Measurements from ENCODE around the gene ZFAND3.
"Not testable (repeated sequence)": the region's sequence is repeated elsewhere in the genome, so short reads cannot be mapped to it uniquely, and the experiment has no call there.

Gene ZFAND3

GRCh38 chr6:37934276-37934675 lies 114.7 kb downstream of the ZFAND3 start:
- H3K27ac Mint-ChIP-seq = no peak overlapping the region
- H3K27me3 Mint-ChIP-seq = no peaks in the 10 kb centered on the region
- no peak overlapping the region for H3K4me3 Mint-ChIP-seq
- H3K4me1 Mint-ChIP-seq (ENCODE audit: low read depth) = peaks cover 56% of the 10 kb centered on the region
- no peaks in the 10 kb centered on the region for H3K9me3 Mint-ChIP-seq (ENCODE audit: low read depth)
- H3K36me3 Mint-ChIP-seq = peaks cover 6% of the 10 kb centered on the region

GRCh38 chr6:37936150-37936549 lies 116.6 kb downstream of the ZFAND3 start:
- peak overlapping the region; percentile 13 for H3K4me3 Mint-ChIP-seq
- no peaks in the 10 kb centered on the region for H3K9me3 Mint-ChIP-seq (ENCODE audit: low read depth)
- peaks cover 5% of the 10 kb centered on the region for H3K36me3 Mint-ChIP-seq
- no peaks in the 10 kb centered on the region for H3K27me3 Mint-ChIP-seq
- H3K27ac Mint-ChIP-seq = peak overlapping the region; percentile 54
- peaks cover 49% of the 10 kb centered on the region for H3K4me1 Mint-ChIP-seq (ENCODE audit: low read depth)

GRCh38 chr6:37936906-37937305 lies 117.4 kb downstream of the ZFAND3 start:
- H3K9me3 Mint-ChIP-seq (ENCODE audit: low read depth) = no peaks in the 10 kb centered on the region
- no peaks in the 10 kb centered on the region for H3K27me3 Mint-ChIP-seq
- H3K4me3 Mint-ChIP-seq = peak overlapping the region; percentile 44
- H3K4me1 Mint-ChIP-seq (ENCODE audit: low read depth) = peaks cover 47% of the 10 kb centered on the region
- H3K36me3 Mint-ChIP-seq = peaks cover 5% of the 10 kb centered on the region
- peak overlapping the region; percentile 41 for H3K27ac Mint-ChIP-seq

- no peaks in the 10 kb centered on the region for H3K9me3 Mint-ChIP-seq (ENCODE audit: low read depth)
- H3K4me3 Mint-ChIP-seq = no peak overlapping the region
- no peak overlapping the region for H3K27ac Mint-ChIP-seq
- H3K36me3 Mint-ChIP-seq = peaks cover 5% of the 10 kb centered on the region
- H3K4me1 Mint-ChIP-seq (ENCODE audit: low read depth) = peaks cover 55% of the 10 kb centered on the region
- no peaks in the 10 kb centered on the region for H3K27me3 Mint-ChIP-seq
These were observed 119.4 kb downstream of the ZFAND3 start for GRCh38 chr6:37938909-37939308.

GRCh38 chr6:37940074-37940847 lies 120.7 kb downstream of the ZFAND3 start:
- H3K4me3 Mint-ChIP-seq = no peak overlapping the region
- H3K9me3 Mint-ChIP-seq (ENCODE audit: low read depth) = no peaks in the 10 kb centered on the region
- H3K4me1 Mint-ChIP-seq (ENCODE audit: low read depth) = peaks cover 61% of the 10 kb centered on the region
- peaks cover 3% of the 10 kb centered on the region for H3K36me3 Mint-ChIP-seq
- no peaks in the 10 kb centered on the region for H3K27me3 Mint-ChIP-seq
- no peak overlapping the region for H3K27ac Mint-ChIP-seq

GRCh38 chr6:37941871-37942270 lies 122.3 kb downstream of the ZFAND3 start:
- Mint-ChIP-seq H3K27ac (no peak overlapping the region), H3K4me1 (ENCODE audit: low read depth) (peaks cover 62% of the 10 kb centered on the region), H3K27me3 (no peaks in the 10 kb centered on the region), H3K4me3 (no peak overlapping the region), H3K36me3 (peaks cover 6% of the 10 kb centered on the region), H3K9me3 (ENCODE audit: low read depth) (no peaks in the 10 kb centered on the region)

GRCh38 chr6:37942606-37943376 lies 123.3 kb downstream of the ZFAND3 start:
- no peaks in the 10 kb centered on the region for H3K27me3 Mint-ChIP-seq
- no peak overlapping the region for H3K27ac Mint-ChIP-seq
- H3K4me1 Mint-ChIP-seq (ENCODE audit: low read depth) = peaks cover 62% of the 10 kb centered on the region
- no peak overlapping the region for H3K4me3 Mint-ChIP-seq
- H3K36me3 Mint-ChIP-seq = peaks cover 8% of the 10 kb centered on the region
- no peaks in the 10 kb centered on the region for H3K9me3 Mint-ChIP-seq (ENCODE audit: low read depth)

GRCh38 chr6:37943436-37944058 lies 124.0 kb downstream of the ZFAND3 start:
- H3K27me3 Mint-ChIP-seq = no peaks in the 10 kb centered on the region
- H3K27ac Mint-ChIP-seq = no peak overlapping the region
- H3K4me1 Mint-ChIP-seq (ENCODE audit: low read depth) = peaks cover 59% of the 10 kb centered on the region
- H3K9me3 Mint-ChIP-seq (ENCODE audit: low read depth) = peaks cover 3% of the 10 kb centered on the region
- peaks cover 13% of the 10 kb centered on the region for H3K36me3 Mint-ChIP-seq
- H3K4me3 Mint-ChIP-seq = no peak overlapping the region

- H3K9me3 Mint-ChIP-seq (ENCODE audit: low read depth) = peaks cover 5% of the 10 kb centered on the region
- peaks cover 64% of the 10 kb centered on the region for H3K4me1 Mint-ChIP-seq (ENCODE audit: low read depth)
- no peak overlapping the region for H3K4me3 Mint-ChIP-seq
- no peak overlapping the region for H3K27ac Mint-ChIP-seq
- no peaks in the 10 kb centered on the region for H3K27me3 Mint-ChIP-seq
- peaks cover 18% of the 10 kb centered on the region for H3K36me3 Mint-ChIP-seq
These were observed 126.5 kb downstream of the ZFAND3 start for GRCh38 chr6:37946057-37946456.

- Mint-ChIP-seq H3K36me3 (peaks cover 18% of the 10 kb centered on the region), H3K4me3 (no peak overlapping the region), H3K27me3 (no peaks in the 10 kb centered on the region), H3K27ac (no peak overlapping the region), H3K4me1 (ENCODE audit: low read depth) (peaks cover 73% of the 10 kb centered on the region), H3K9me3 (ENCODE audit: low read depth) (peaks cover 5% of the 10 kb centered on the region)
These were observed 127.9 kb downstream of the ZFAND3 start for GRCh38 chr6:37947468-37947867.

- H3K4me3 Mint-ChIP-seq; H3K27ac Mint-ChIP-seq; H3K9me3 Mint-ChIP-seq (ENCODE audit: low read depth); H3K27me3 Mint-ChIP-seq: not testable (repeated sequence)
- peaks cover 70% of the 10 kb centered on the region for H3K4me1 Mint-ChIP-seq (ENCODE audit: low read depth)
- H3K36me3 Mint-ChIP-seq = peaks cover 18% of the 10 kb centered on the region
These were observed 129.1 kb downstream of the ZFAND3 start for GRCh38 chr6:37948584-37948983.

- H3K27ac Mint-ChIP-seq = no peak overlapping the region
- peaks cover 40% of the 10 kb centered on the region for H3K4me1 Mint-ChIP-seq (ENCODE audit: low read depth)
- H3K4me3 Mint-ChIP-seq = no peak overlapping the region
- no peaks in the 10 kb centered on the region for H3K27me3 Mint-ChIP-seq
- H3K9me3 Mint-ChIP-seq (ENCODE audit: low read depth) = peaks cover 5% of the 10 kb centered on the region
- peaks cover 13% of the 10 kb centered on the region for H3K36me3 Mint-ChIP-seq
These were observed 132.5 kb downstream of the ZFAND3 start for GRCh38 chr6:37952027-37952426.

GRCh38 chr6:37954791-37955190 lies 135.3 kb downstream of the ZFAND3 start:
- Mint-ChIP-seq H3K4me3 (no peak overlapping the region), H3K9me3 (ENCODE audit: low read depth) (no peaks in the 10 kb centered on the region), H3K27me3 (no peaks in the 10 kb centered on the region), H3K36me3 (peaks cover 4% of the 10 kb centered on the region), H3K4me1 (ENCODE audit: low read depth) (peaks cover 36% of the 10 kb centered on the region), H3K27ac (no peak overlapping the region)

GRCh38 chr6:37956711-37957275 lies 137.3 kb downstream of the ZFAND3 start:
- Mint-ChIP-seq H3K4me1 (ENCODE audit: low read depth) (peaks cover 41% of the 10 kb centered on the region), H3K9me3 (ENCODE audit: low read depth) (no peaks in the 10 kb centered on the region), H3K36me3 (no peaks in the 10 kb centered on the region), H3K27ac (no peak overlapping the region), H3K27me3 (no peaks in the 10 kb centered on the region), H3K4me3 (no peak overlapping the region)

- Mint-ChIP-seq H3K4me1 (ENCODE audit: low read depth) (peaks cover 50% of the 10 kb centered on the region), H3K36me3 (peaks cover 8% of the 10 kb centered on the region), H3K4me3 (no peak overlapping the region), H3K27me3 (no peaks in the 10 kb centered on the region), H3K27ac (no peak overlapping the region), H3K9me3 (ENCODE audit: low read depth) (no peaks in the 10 kb centered on the region)
These were observed 139.5 kb downstream of the ZFAND3 start for GRCh38 chr6:37959061-37959460.

Data from activated naive CD8-positive, alpha-beta T cell (primary cell).